Testis (tissue), 3 donors: Measurements from ENCODE around the gene TTK. TPM values are rescaled to one million over a fixed set of nuclear protein-coding genes. Genes with fewer than 3 reads are reported as not detected.

Source experiments
- DNase-seq: peaks from one replicate; pipeline ENCODE4 v3.0.0-alpha.2; 2019
- H3K27ac ChIP-seq, 2 donors: fragments of 200-600 bp; sonication (generic); one replicate each; pipeline ENCODE4 v1.5.1; 2019
- H3K27me3 ChIP-seq: fragments of 200-600 bp; sonication (generic); one replicate; pipeline ENCODE4 v1.5.1; 2019
- H3K36me3 ChIP-seq: fragments of 200-600 bp; sonication (generic); one replicate; pipeline ENCODE4 v1.5.1; 2017; ENCODE audit warnings: low read depth; ENCODE audit errors: missing control alignments
- H3K4me1 ChIP-seq: fragments of 200-600 bp; sonication (generic); one replicate; pipeline ENCODE4 v1.5.1; 2019
- H3K4me3 ChIP-seq, 2 donors: fragments of 200-600 bp; sonication (generic); one replicate each; pipeline ENCODE4 v1.5.1; 2017 to 2019
- H3K9me3 ChIP-seq: fragments of 200-600 bp; sonication (generic); one replicate; pipeline ENCODE4 v1.5.1; 2017
- POLR2A ChIP-seq: fragments of 450-650 bp; IDR thresholded peaks from one replicate; pipeline ENCODE4 v1.6.1; 2017; ENCODE audit warnings: antibody characterized with exemption, mild to moderate bottlenecking, moderate library complexity
- whole genome bisulfite sequencing, 2 donors: methylation state at CpG; one replicate each; pipeline ENCODE4 v1.1.5; 2018; 5-methylcytosine and 5-hydroxymethylcytosine counted together
- intact Hi-C: fragments of 100-400 bp; cut with DNase I; formaldehyde crosslinking; loops from one replicate; pipeline ENCODE4 v1.15.1; 2023; ENCODE audit warnings: low total_unique reads
- polyA plus RNA-seq: library from polyadenylated mRNA; stranded (reverse); fragments of 350-450 nt; fragmentation: Illumina TruSeq; extraction: RNeasy Lipid Tissue Mini Kit (QIAGEN cat#74804); gene quantifications from one replicate; pipeline ENCODE4 v1.2.3, GENCODE V29; 2014; ENCODE audit warnings: low read depth, low replicate concordance; ENCODE audit not compliant: insufficient read depth
- total RNA-seq, 2 donors: library from RNA; depleted of rRNA; stranded (reverse); fragments of >200 nt; gene quantifications; one replicate each; pipeline ENCODE4 v1.2.3, GENCODE V29; 2016
- TF ChIP-seq, protein P1 (sequence below), 3 experiments: fragments of 450-650 bp in 2 of 3; fragments of 200-600 bp in 1 of 3; sonication (generic) in 1 of 3; IDR thresholded peaks; one replicate each; pipeline ENCODE4 v1.5.1; 2016 to 2019; ENCODE audit warnings: antibody characterized with exemption in 3 of 3, mild to moderate bottlenecking in 2 of 3, moderate library complexity in 1 of 3

TTK gene
- total and polyA plus RNA-seq, 3 donors from 2014 or later, result 27.4 to 34.6 (median 28.0) TPM

DNA sequence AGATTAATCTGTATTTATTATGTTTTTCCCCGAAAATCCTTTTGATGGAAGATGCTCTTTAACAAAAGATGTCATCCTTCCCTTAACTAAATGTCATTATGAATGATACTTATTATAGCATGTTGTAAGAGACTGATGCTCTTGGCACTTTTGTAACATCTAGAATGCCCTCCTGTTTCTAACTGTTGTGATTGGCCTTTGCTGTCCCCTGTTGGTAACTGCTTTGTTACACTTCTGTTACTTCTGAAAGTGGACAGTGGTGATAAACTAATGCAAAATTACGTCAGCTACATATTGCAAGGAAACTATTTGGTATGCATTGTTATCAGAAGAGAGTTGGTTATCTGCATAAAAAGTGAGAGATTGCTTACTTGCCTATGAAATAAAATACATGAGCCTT lies 5.8 kb downstream of the TTK start:
- Histone ChIP-seq H3K27ac (no peak overlapping the region), H3K27me3 (no peaks in the 10 kb centered on the region), H3K4me1 (no peaks in the 10 kb centered on the region), H3K9me3 (no peaks in the 10 kb centered on the region), H3K36me3 (no peaks in the 10 kb centered on the region), H3K4me3 (no peak overlapping the region)
- TF ChIP-seq, protein P1, sequence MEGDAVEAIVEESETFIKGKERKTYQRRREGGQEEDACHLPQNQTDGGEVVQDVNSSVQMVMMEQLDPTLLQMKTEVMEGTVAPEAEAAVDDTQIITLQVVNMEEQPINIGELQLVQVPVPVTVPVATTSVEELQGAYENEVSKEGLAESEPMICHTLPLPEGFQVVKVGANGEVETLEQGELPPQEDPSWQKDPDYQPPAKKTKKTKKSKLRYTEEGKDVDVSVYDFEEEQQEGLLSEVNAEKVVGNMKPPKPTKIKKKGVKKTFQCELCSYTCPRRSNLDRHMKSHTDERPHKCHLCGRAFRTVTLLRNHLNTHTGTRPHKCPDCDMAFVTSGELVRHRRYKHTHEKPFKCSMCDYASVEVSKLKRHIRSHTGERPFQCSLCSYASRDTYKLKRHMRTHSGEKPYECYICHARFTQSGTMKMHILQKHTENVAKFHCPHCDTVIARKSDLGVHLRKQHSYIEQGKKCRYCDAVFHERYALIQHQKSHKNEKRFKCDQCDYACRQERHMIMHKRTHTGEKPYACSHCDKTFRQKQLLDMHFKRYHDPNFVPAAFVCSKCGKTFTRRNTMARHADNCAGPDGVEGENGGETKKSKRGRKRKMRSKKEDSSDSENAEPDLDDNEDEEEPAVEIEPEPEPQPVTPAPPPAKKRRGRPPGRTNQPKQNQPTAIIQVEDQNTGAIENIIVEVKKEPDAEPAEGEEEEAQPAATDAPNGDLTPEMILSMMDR (IDR thresholded peaks at IDR 0.05), result no peak
- no peak for DNase-seq
- 63 to 68% methylated on average over 2 of the region's 2 CpGs for WGBS, 2 donors
- intact Hi-C loops, result no loop called here

DNA sequence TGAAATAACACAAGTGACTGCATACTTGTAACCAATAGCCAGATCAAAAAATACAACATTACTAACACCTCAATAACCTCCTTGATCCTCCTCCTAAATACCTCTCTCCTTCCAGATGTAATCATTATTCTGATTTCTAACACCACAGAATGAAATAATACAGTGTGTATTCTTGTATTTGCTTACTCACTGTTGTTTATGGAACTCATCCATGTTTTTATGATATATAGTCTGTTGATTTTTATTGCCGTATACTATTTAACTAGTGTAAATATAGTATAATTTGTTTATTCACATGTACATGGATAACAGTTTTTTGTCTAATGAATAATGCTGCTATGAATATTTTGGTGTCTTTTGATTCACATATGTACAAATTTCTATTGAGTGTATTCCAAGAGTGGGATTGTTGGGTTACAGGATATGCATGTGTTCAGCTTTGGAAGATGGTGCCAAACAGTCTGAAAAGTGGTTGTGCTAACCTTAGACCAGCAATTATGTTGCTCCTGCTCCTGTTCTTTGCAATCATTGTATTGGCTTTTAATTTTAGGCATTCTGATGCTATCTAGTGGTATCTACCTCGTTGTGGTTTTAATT lies 11.5 kb downstream of the TTK start:
- no peaks in the 10 kb centered on the region for H3K36me3 ChIP-seq
- WGBS, 2 donors, result 95 to 98% methylated on average over 2 of the region's 2 CpGs
- no peaks in the 10 kb centered on the region for H3K27me3 ChIP-seq
- no peaks in the 10 kb centered on the region for H3K9me3 ChIP-seq
- H3K4me1 ChIP-seq, result no peaks in the 10 kb centered on the region
- intact Hi-C loops, result no loop called here
- TF ChIP-seq, protein P1 (IDR thresholded peaks at IDR 0.05), result no peak
- TF ChIP-seq POLR2A, result no peak
- no peak for DNase-seq
- no peak overlapping the region for H3K27ac ChIP-seq
- H3K4me3 ChIP-seq, result no peak overlapping the region

DNA sequence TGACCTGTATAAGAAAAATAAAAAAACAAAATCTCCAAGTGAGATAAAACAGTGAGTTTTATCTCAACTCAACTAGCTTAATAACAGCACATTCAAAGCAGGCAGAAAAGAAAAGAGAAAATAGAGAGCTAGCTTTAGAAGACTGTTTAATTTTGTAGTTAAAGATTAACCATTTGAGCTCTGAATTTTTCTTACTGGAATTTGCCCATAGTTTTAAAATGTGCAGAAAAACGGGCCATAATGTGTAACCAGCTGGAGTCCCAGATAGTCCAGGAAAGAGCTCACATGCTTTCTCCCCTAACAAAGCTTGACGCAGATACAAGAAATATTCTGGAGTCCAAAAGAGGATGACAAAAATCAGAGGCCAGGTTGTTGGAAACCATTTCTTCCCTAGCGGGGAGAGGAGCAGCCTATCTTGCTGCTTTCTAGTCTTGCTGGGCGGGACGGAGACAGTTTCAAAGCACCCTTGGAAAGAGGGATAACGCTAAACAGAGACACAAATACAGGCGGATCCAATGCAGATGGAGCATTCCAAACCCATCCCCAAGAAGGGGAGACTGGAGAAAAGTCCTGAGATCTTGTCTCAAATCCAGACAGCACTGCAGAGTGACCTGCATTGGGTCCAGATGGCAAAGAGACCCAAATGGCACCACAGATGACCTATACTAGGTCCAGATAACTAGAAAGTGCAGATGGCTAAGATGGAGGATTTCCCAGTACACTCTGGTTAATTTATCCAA lies 16.1 kb downstream of the TTK start:
- no peaks in the 10 kb centered on the region for H3K27me3 ChIP-seq
- no peak overlapping the region for H3K4me3 ChIP-seq
- TF ChIP-seq, protein P1 (IDR thresholded peaks at IDR 0.05), result no peak
- TF ChIP-seq POLR2A, result no peak
- H3K9me3 ChIP-seq, result no peaks in the 10 kb centered on the region
- DNase-seq, result no peak
- no peaks in the 10 kb centered on the region for H3K36me3 ChIP-seq
- H3K27ac ChIP-seq, result no peak overlapping the region
- intact Hi-C loops, result no loop called here
- no peaks in the 10 kb centered on the region for H3K4me1 ChIP-seq
- WGBS, 2 donors, result 82 to 89% methylated on average over 7 of the region's 7 CpGs

DNA sequence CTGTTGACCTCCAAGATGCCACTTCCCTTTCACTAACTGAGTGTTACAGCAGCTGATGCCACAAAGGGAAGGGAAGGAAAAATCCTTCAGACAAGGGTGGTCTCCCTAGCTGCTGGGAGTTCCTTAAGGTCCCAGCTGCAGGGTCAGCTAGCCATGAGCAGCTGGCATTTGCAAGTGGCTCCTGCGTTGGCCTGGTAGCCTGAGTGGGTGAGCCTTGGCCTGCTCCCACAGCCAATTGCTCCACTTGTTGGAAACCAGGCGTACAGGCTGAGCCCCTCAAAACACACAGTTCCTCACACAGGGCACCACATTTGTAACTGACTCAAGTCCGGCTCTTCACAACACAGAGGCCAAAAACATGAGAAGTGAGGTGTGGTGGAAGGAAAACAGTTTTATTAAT lies 16.7 kb downstream of the TTK start:
- Histone ChIP-seq H3K27ac (no peak overlapping the region), H3K4me3 (no peak overlapping the region), H3K27me3 (no peaks in the 10 kb centered on the region), H3K36me3 (no peaks in the 10 kb centered on the region), H3K4me1 (no peaks in the 10 kb centered on the region), H3K9me3 (no peaks in the 10 kb centered on the region)
- no peak for DNase-seq
- intact Hi-C loops, result no loop called here
- no peak for TF ChIP-seq POLR2A
- TF ChIP-seq, protein P1 (IDR thresholded peaks at IDR 0.05), result no peak
- WGBS, 2 donors, result 91% methylated on average over 2 to 3 of the region's 3 CpGs

DNA sequence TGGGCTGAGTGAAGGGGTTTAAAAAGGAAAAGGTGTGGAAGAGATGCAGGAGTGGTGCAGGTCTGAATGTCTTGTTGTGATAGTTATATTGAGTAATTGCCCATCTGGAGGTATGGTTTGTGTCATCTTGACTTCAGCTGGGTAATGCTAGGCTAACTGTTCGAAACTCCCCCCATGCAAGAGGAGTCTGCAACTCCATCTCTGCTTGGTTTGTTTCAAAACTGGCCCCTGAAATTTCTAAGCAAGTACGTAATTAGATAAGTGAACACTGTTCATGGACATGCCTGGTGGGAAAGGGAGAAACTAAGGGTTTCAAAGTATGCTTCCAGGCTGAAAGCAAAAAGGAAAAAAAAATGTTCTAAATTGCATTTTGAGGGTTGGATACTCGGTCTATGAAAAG lies 17.1 kb downstream of the TTK start:
- H3K36me3 ChIP-seq, result no peaks in the 10 kb centered on the region
- H3K27me3 ChIP-seq, result no peaks in the 10 kb centered on the region
- H3K4me3 ChIP-seq, result no peak overlapping the region
- no peaks in the 10 kb centered on the region for H3K9me3 ChIP-seq
- no peaks in the 10 kb centered on the region for H3K4me1 ChIP-seq
- TF ChIP-seq, protein P1 (IDR thresholded peaks at IDR 0.05), result no peak
- TF ChIP-seq POLR2A, result no peak
- intact Hi-C loops, result no loop called here
- no peak overlapping the region for H3K27ac ChIP-seq
- DNase-seq, result no peak
- 93% methylated on average over 3 of the region's 3 CpGs for WGBS, 2 donors
